Measurements from ENCODE around the gene CNIH4.
"Not testable (repeated sequence)": the region's sequence is repeated elsewhere in the genome, so short reads cannot be mapped to it uniquely, and the experiment has no call there.

CNIH4 gene

DNA sequence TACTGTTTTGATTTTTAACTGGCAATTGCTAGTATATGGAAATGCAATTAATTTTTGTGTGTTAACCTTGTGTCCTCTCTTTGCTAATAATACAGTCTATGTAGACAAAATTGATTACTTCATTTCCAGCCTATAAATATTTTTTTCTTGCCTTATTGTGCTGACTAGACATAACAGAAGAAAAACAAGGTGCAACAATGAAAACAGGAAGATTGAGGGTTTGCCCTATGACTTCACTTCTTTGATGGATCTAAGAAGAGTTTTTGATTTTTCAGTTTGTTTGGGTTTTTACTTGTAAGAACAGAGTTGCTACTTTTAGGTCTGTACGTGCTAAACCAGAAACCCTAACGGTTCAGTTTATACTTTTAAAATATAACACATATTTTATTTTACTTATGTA, 8.5 kb upstream of the CNIH4 start:
- no peak for DNase-seq (ENCODE audit: low read depth in 2 of 2, low spot score in 1 of 2)

DNA sequence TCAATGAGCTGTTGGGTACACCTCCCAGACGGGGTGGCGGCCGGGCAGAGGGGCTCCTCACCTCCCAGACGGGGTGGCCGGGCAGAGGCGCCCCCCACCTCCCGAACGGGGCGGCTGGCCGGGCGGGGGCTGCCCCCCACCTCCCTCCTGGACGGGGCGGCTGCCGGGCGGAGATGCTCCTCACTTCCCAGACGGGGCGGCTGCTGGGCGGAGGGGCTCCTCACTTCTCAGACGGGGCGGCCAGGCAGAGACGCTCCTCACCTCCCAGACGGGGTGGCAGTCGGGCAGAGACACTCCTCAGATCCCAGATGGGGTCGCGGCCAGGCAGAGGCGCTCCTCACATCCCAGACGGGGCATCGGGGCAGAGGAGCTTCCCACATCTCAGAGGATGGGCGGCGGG, 7.0 kb upstream of the CNIH4 start:
- DNase-seq (ENCODE audit: low read depth in 2 of 2, low spot score in 1 of 2): not testable (repeated sequence)

DNA sequence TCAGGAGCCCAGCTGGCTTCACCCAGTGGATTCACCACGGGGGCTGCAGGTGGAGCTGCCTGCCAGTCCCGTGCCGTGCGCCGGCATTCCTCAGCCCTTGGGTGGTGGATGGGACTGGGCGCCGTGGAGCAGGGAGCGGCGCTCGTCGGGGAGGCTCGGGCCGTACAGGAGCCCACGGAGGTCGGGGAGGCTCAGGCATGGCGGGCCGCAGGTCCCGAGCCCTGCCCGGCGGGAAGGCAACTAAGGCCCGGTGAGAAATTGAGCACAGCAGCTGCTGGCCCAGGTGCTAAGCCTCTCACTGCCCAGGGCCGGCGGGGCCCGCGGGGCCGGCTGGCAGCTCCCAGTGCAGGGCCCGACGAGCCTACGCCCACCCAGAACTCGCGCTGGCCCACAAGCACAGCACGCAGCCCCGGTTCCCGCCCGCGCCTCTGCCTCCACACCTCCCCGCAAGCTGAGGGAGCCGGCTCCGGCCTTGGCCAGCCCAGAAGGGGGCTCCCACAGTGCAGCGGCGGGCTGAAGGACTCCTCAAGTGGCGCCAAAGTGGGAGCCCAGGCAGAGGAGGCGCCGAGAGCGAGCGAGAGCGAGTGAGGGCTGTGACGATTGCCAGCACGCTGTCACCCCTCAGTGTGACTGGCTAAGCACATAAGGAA, 4.1 kb upstream of the CNIH4 start:
- DNase-seq (ENCODE audit: low read depth in 2 of 2, low spot score in 1 of 2): not testable (repeated sequence)

DNA sequence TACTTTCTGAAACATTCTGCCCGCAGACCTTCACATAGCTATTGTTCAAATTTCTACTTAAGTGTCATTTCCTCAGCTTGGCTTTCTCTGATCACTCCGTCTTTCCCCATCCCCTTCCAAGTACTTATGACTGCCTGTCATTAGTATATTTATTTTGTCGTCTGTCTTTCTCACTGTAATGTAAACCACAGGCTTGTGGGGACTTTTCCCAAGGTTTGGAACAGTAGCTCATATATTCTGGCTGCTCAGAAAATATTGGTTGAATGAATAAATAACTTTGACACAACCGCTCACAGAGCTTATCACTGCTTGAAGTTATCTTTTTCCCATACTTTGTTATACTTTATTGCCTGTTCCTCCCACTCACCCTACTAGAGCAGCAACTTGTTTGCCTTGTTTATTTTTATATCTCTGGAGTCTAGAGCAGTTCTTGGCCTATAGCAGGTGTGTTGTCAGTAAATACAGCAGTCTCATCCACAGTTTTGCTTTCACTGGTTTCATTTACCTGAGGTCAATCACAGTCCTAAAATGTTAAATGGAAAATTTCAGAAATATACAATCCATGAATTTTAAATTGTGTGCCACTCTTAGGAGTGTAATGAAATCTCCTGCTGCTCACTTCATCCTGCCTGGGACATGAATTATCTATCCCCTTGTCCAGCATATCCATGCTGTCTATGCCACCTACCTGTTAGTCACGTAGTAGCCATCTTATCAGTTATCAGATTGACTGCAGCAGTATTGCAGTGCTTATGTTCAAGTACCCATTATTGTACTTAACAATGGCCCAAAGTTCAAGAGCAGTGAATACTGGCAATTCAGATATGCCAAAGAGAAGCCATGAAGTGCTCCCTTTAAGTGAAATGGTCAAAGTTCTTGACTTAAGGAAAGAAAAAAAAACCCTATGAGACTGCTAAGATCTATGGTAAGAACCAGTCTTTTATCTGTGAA, 2.4 kb upstream of the CNIH4 start:
- no peak for DNase-seq (ENCODE audit: low read depth in 2 of 2, low spot score in 1 of 2)

DNA sequence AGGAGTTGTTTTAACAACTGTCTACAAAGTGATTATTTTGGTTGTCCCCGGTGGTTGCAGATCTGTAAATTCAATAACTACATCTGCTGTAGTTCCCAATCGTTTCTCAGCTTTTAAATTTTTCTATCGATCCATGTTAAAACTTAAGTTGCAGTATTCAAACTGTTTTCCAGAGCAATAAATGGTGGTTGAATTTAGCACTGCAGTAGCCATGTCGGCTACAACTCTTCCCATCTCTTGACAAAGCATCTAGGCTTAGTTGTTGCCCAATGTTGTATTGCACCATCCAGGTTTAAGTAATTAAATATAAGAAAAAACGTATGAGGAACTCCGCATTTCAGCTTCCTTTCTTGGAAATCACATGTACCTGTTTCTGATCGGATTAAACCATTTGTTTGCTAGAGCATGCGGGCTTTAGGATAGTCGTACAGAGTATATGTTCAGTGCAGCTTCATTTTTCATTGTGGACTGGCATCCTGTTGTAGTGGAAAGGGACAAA, 996 bp downstream of the CNIH4 start:
- DNase-seq (ENCODE audit: low read depth in 2 of 2, low spot score in 1 of 2): no peak

DNA sequence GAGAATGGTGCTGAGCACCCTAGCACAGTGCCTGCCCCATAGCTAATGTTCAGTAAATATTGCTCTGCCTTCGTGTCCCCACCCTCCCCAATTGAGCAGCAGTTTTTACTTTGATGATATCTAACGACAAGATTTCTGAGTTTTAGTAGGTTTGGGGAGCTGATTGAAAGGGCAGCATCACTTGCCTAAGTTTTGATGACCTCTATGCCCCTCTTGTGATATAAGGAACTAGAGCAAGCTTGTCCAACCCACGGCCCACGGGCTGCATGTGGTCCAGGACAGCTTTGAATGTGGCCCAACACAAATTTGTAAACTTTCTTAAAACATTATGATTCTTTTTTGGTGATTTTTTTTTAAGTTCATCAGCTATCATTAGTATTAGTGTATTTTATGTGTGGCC, 1.6 kb downstream of the CNIH4 start:
- DNase-seq (ENCODE audit: low read depth in 2 of 2, low spot score in 1 of 2): no peak

DNA sequence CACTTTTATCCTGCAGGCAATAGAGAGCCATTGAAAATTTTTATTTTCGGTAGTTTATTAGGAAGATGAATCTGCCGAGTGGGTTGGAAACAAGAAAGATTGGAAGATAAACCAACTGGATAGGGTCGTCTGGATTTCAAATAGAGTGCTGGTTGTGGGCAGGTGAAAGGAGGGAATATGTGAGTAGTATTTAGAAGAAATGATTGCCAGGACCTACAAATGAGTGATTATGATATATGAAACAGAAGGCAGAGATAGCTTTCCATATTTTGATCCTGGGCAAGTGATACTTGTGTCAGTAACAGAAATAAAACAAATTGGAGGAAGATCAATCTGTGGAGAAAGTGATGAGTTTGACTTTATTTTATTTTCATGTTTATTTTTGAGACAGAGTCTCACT, 2.5 kb downstream of the CNIH4 start:
- no peak for DNase-seq (ENCODE audit: low read depth in 2 of 2, low spot score in 1 of 2)

DNA sequence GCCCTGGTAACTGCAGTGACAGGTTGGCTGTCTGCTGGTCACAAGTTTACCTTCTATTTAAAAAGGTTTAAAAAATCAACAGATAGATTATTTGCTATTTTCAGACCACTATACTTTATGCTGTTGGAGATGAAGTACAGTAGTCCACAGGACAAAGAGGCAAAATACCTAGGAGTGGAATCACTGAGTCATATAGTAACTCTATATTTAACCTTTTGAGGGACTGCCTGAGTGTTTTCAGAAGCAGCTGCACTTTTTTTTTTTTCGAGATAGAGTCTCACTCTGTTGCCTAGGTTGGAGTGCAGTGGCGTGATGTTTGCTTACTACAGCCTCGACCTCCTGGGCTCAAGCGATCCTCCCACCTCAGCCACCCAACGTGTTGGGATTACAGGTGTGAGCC, 11.7 kb downstream of the CNIH4 start:
- no peak for DNase-seq (ENCODE audit: low read depth in 2 of 2, low spot score in 1 of 2)

DNA sequence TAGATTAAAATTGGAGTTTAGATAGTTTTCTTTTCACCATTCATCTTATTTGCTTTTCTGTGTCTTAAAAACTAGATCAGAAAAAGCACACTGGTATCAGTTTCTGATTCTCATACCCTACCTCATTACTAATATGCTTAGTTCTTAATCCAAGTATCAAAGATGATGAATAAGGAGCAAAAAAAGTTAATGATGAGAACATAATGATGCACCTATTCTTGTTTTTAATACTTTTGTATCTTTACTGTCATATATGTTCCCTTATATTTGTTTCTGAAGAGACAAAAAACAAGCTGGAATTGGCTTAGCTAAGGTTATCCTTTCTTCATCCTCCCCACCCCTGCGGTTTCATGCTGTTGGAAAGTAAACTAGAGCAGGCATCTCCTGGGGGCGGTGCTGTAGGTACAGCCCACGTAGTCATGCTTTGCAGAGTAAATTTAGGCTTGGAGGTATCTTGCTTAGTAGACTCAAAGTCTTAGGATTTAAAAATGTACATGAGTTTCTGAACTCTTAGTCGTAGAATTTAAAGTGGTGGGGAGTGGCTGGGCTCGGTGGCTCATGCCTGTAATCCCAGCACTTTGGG, 16.4 kb downstream of the CNIH4 start:
- DNase-seq (ENCODE audit: low read depth in 2 of 2, low spot score in 1 of 2): no peak

DNA sequence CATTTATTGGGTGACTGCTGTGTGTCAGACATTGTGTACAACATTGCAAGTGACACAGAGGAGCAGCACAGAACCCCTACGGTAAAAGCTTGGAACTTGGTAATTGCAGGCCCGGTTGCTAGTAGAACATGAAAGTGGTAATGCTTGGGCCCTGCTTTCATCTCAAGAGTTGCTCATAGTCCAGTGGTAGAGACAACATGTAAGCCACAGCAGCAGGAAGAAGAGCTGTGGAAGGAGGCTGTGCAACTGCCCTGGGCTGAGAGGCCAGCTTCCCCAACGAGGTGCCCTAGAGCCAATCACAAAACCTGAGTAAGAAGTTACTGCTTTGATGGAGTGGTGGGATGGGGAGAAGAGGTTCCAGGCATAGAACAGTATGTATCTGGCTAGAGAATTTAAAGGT, 18.4 kb downstream of the CNIH4 start:
- no peak for DNase-seq (ENCODE audit: low read depth in 2 of 2, low spot score in 1 of 2)

DNA sequence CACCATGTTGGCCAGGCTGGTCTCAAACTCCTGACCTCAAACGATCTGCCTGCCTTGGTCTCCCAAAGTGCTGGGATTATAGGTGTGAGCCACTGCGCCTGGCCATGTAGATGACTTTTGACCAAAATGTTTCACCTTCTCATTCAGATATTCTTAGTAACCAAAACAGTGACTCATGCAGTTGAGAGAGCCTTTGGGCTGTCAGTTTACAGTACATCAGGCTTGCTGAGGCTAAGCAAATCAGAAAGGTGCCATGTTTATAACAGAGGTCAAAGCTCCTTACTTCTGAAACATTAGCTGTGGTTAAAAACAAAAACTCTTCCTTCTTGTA, 21.0 kb downstream of the CNIH4 start:
- no peak for DNase-seq (ENCODE audit: low read depth in 2 of 2, low spot score in 1 of 2)

DNA sequence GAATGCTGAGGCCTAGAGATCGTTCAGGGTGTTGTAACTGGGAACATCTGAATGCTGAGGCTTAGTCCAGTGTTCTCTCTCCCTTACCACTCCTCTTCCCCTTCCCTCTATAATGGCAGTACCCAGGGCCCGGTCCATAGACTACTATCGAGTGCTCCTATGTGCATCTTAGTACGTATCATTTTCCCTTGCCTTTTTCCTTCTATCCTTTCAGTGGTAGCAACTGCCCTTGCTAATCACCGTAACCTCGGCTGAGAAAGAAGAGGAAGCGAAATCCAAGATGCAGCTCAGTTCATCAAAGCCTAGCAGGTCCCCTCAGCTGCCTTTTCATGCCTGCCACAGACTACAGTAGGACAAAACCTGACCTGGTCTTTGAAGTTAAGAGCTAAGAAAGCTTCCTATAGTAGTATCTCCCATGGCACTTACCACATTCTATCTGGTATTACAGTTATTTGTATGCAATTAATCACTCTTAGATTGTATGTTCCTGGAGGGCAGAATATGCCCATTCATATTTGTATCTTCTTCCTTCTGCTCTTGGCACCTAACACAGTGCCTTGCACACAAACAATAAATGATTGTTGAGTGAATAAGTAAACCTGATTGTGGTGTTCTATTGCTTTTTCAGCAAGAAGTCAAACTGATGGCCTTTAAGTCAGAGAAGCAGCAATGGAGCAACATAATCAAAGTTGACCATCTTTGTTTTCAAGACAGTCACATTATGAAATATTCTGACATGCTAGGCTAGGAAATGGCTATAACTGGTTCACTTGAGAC, 22.4 kb downstream of the CNIH4 start:
- no peak for DNase-seq (ENCODE audit: low read depth in 2 of 2, low spot score in 1 of 2)

DNA sequence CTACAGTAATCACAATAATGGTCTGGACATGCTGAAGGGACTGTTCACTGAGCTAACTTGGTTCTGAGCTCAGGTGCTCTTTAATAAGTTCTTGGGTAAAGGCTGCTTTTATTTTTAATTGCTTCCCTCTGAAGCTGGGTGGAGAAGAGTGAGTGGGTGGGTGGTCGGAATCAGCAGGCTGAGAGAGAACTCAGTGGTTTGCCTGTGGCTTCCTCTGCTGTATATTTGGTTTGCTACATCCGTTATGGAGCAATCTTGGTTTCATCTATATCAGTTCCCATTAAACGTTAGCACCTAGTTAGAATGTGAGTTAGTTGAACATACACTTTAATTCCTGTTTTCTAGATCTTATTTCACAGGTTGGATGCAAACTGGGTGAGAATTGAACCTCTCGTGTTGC, 23.3 kb downstream of the CNIH4 start:
- DNase-seq (ENCODE audit: low read depth in 2 of 2, low spot score in 1 of 2): no peak

DNA sequence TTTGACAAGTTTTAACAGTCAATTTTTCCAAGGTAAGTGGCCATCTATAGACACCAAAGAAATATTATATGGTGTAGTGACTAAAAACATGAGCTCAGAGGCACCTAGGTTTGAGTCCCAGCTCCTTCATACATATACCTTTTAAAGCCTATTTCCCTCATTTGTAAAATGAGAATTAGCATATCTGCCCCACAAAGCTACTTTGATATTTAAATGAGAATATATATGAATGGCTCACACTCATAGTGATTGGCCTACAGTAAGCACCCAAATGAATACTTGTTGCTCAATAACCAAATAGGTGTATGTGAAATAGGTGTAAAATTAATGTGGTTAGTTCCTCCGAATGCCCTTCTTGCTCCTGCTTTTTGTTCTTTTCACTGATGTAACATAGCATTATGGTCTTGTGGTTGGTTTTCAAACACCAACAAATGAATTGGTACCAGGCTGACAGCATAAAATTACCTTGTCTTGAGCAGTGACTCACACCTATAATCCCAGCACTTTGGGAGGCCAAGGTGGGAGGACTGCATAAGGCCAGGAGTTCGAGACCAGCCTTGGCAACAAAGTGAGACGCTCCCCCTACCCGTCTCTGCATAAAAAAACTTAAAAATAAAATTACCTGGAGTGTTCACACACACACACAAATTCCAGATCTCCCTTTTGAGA, 25.3 kb downstream of the CNIH4 start:
- DNase-seq (ENCODE audit: low read depth in 2 of 2, low spot score in 1 of 2): no peak

DNA sequence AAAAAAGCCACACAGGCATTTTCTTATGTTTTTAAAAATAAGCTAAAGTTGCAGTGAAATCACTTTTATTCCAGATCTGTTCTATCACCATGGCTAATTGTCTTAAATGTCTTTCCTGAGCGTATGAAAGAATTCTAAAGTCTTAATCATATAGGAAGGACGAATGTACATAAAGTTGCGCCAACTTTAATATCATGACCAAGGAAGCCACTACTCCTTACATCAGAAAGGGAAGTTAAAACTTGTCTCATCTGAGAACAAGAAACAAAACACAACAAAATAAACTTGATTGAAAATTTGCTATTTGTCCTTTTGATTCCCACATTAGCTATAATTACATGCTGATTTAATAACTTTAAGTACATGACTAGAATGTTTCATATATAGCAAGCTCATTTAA, 26.5 kb downstream of the CNIH4 start:
- no peak for DNase-seq (ENCODE audit: low read depth in 2 of 2, low spot score in 1 of 2)

DNA sequence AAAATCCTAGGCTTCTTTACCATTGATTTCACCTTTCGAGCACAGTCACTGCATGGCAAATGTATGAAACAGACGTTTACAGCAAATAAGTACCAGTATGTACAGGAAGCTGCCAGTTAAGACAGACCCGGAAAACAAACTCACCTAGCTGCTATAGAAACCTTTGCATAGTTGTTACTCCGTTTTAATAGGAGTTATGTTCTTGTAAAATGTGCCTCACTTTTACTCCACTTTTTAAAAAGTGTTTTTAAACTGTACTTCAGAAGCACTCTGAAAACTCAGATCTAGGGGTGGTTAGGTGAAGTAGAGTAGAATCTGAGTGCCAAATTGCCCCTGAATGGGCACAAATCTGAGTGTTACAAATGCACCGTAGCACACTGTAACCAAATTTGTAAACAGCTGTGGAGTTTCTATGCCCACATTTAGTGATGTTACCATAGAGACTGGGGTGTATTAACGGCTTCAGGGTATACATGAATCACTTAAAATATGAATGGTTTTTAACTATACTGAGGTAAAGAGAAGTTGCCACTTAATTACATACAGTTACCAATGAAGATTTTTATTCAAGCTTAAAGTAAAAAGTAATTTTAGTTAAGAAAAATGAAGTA, 30.7 kb downstream of the CNIH4 start:
- DNase-seq (ENCODE audit: low read depth in 2 of 2, low spot score in 1 of 2): no peak

DNA sequence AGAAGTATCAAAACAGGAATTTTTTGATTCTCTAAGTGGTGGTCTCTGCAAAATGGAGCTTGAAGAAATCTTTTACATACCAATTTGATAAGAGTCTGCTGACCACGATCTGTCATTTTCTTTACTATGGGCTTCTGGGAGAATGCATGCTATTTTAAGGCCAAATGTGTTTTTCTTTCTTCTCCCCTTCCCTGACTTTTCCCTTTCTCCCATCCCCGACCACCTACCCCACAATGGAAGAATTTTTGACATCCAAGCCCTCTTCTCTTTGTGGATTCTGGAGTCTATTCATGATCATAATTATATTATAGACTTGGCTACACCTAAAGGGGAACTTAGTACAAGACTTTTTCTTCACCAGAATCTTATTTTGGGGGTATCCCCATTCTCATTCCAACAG, 31.3 kb downstream of the CNIH4 start:
- no peak for DNase-seq (ENCODE audit: low read depth in 2 of 2, low spot score in 1 of 2)

DNA sequence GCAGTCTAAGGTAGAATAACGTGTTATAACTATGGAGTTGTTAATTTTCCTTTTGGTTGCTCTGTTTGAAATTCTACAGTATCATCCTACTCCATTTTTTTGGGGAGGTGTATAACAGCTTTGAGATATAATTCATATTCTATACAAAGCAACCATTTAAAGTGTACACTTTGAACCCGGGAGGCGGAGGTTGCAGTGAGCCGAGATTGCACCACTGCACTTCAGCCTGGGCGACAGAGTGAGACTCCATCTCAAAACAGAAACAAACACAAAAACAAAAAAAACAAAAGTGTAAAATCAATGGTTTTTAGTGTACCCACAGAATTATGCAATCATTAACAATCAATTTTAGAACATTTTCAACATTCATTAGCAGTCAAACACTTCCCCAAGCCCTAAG, 33.8 kb downstream of the CNIH4 start:
- DNase-seq (ENCODE audit: low read depth in 2 of 2, low spot score in 1 of 2): no peak

DNA sequence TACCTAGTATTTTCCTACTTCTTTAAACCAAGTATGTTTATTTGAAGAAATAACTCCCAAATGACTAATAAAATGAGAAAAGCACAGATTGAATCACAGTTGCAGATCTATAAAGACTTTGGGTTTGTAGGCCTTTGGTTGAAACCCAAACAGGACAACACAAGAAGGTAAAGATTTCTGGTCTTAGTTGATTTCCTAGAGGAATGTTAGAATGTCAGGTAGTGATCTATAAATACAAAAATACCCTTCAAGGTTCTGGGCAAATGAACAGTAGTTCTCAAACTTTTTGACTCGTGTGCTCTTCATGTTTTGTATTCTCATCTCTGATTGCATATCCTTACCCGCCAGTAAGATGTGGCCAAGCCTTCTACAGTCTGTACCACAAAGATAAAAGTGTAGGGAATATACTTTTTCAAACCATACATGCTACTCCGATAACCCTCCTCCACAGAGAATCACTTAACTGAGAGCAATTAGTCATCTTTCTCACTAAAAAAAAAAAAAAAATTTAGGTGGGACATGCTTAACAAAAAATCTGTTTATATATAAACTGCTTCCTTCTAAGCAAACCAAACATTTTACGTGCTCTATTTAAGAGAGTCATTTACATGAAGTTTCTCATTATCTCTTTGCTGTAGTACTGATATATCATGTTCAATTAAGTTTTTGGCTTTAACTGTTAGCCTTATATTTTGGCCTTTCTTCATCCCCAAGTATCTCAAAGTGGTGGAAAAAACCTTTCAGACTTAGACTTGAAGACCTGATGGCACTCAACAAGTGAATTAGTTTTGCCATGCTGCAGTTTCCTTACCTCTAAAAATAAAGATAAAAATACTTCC, 36.0 kb downstream of the CNIH4 start:
- DNase-seq (ENCODE audit: low read depth in 2 of 2, low spot score in 1 of 2): no peak

DNA sequence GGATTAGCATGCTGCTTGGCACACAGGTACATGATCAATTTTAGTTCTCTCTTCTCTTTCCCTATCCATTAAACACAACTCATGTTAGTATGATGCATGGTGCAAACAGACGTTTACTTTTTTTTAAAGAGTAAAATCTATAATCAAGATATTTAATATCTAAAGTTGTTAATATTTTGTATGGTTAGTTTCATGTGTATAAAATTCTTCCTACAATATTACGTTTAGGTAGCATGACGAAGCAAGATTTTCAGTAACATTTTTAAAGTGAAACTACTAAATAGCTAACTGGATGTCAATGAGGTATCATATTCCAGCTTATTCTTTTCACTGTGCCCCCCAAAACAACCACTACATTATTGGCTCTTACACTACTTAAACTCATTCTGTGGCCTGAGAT, 36.6 kb downstream of the CNIH4 start:
- DNase-seq (ENCODE audit: low read depth in 2 of 2, low spot score in 1 of 2): no peak
